Measurements from ENCODE around the gene TRIM28.

The TRIM28 gene

DNA sequence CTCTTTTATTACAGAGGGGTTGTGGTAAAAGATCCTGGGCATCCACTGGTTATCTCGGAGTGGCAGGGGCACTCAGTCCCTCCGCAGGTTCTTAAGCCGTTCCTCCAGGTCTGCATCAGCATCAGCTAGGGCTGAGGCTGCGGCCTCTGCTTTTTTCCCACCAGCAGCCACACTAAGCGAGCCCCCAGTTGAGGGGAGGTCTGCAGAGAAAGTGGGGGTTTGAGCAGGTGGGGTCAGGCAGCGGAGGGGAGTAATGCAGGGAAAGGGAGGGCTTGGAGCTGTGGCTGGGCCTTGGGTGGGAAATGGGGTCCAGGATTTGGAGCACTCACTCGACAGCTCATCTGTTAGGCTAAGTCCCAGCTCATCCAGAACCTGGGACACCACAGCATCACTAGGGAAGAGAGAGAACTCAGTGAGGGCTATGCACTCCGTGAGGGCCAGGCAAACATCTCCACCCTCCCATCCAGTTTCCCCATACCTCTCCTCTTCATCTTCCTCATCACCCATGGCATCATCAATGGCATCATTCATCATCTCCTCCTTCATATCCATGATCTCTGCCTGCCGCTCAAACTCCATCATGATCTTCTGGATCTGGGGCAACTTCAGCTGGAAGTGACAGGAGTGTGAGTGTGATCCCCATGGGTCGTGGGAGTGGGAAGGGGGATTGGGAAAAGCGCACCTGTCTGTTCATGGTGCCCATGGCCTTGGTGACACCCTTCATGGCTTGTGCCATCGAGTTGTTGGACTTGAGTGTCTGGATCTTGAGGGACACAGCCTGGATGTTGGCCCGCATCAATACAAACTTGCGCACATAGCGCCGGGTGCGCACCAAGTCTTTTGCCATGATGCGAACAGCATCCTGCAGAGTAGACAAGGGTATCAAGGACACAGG is 8.0 kb downstream of the TRIM28 start:
- TF ChIP-seq CTCF (conservative IDR thresholded peaks at IDR 0.05; ENCODE audit: low read depth, low read length): no peak

DNA sequence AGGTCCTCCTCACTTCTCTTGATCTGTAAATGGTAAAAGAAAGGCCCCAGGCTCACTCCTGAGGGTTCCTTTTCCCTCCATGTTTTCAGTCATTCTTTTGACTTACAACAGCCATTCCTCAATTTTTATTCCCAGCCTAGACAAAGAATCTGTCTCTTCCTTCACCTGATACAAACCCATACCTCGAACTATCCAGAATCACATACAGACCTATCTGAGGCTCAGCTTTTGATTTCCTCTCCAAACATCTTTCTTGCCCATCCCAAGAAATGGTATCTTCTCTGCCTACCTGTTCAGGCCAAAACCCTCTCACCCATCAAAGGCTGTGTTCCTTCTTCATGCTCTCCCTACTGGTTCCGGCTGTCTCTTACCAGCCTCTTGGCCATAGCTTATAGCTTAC is 8.8 kb downstream of the TRIM28 start:
- TF ChIP-seq CTCF (conservative IDR thresholded peaks at IDR 0.05; ENCODE audit: low read depth, low read length): no peak
- no peak for DNase-seq (ENCODE audit: low read depth)
- H3K4me3 ChIP-seq (ENCODE audit: low read length): no peak overlapping the region

More for the DNA sequence above, 8.0 kb downstream of the TRIM28 start:
- H3K4me3 ChIP-seq (ENCODE audit: low read length): no peak overlapping the region
- DNase-seq (ENCODE audit: low read depth): no peak

DNA sequence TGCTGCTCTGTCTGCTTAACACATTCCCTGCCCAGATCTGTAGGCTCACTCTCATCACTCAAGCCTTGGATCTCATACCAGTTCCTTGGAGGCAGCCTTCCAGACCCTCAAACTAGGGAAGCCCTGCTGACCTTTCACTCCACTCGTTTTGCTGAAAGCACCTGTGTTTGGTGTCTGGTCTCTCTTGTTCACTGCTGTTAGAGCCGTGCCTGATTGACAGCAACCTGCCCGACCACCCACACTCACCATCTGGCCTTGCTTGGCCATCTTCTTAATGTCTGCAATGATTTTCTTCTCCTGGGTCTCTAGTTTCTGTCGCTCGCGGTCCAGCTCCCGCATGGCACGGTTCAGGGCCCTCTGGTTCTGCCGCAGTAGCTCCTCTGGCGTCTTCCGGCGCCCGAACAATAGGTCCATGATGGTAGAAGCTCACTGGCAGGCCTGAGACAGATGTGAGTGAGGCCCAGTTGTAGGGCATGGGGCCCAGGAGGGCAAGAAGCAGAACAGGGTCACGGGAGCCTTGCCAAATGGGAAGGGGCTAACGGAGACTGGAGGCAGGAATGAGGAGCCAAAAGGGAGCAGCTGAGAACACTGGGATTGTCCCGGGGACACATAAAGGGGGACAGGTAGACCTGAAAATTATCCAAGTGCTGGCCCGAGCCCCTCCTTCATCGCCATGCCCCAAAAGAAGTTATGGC is 10.1 kb downstream of the TRIM28 start:
- DNase-seq (ENCODE audit: low read depth): no peak
- H3K4me3 ChIP-seq (ENCODE audit: low read length): peak overlapping the region; percentile 81
- no peak for TF ChIP-seq CTCF (conservative IDR thresholded peaks at IDR 0.05; ENCODE audit: low read depth, low read length)

- no peak for TF ChIP-seq CTCF (conservative IDR thresholded peaks at IDR 0.05; ENCODE audit: low read depth, low read length)
- peak within 1 kb of the TSS; percentile 81 for H3K4me3 ChIP-seq (ENCODE audit: low read length)
- DNase-seq (ENCODE audit: low read depth): peak; percentile 85
These were observed 10.9 kb downstream of the TRIM28 start, which contains the start of gene CHMP2A for GRCh38 chr19:58554494-58555368. TSS of gene CHMP2A (minus strand) at chr19:58555105. CDS start at chr19:58554212, 893 bp downstream.

- DNase-seq (ENCODE audit: low read depth): no peak
- no peak for TF ChIP-seq CTCF (conservative IDR thresholded peaks at IDR 0.05; ENCODE audit: low read depth, low read length)
- peak overlapping the region; percentile 27 for H3K4me3 ChIP-seq (ENCODE audit: low read length)
These were observed 11.6 kb downstream of the TRIM28 start for GRCh38 chr19:58555369-58555885.

DNA sequence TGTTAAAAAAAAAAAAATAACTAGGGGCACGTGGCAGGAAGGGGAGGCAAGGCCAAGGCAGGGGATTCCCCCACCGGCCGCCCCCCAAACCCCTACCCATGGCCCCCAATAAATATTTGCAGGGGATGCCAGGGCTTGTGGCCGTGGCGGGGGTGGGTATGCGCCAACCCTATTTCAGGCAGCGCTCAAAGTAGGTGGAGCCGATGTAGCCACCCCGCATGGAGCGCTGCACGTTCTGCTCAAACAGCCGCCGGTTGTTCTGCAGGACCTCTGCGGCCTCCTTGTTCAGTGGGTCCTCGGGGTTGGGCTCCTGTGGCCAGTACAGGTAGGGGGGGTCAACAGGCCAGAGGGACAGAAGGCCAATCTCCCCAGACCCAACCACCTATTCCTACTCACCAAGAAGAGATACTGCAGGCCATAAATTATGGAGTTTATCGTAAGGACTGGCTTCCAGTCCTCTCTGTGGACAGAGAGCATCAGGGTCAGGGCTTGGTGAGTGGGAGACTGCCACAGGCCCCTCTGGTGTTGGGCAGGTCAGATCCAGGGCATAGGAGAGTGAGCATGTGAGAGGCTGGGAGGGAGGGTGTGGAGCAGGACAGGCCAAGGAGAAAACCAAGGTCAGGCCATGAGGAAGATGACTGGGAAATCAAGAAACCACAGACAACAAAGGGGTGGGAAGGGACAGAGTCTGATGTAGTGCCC is 12.2 kb downstream of the TRIM28 start:
- DNase-seq (ENCODE audit: low read depth): no peak
- TF ChIP-seq CTCF (conservative IDR thresholded peaks at IDR 0.05; ENCODE audit: low read depth, low read length): no peak
- no peak overlapping the region for H3K4me3 ChIP-seq (ENCODE audit: low read length)

All from retinal pigment epithelial cell (primary cell).